HEK293T (cell line): Measurements from ENCODE around the gene HIVEP3.

ENCODE experiments used
- ARNT ChIP-seq: fragments of 450-650 bp; IDR thresholded peaks from 2 replicates; pipeline ENCODE4 v1.6.1; 2017; ENCODE audit warnings: mild to moderate bottlenecking
- BHLHE40 ChIP-seq: fragments of 450-650 bp; IDR thresholded peaks from 2 replicates; pipeline ENCODE4 v1.6.1; 2016; ENCODE audit warnings: mild to moderate bottlenecking, moderate library complexity, borderline replicate concordance
- CTBP1 ChIP-seq: fragments of 450-650 bp; IDR thresholded peaks from 2 replicates; pipeline ENCODE4 v1.6.1; 2016; ENCODE audit warnings: borderline replicate concordance
- FOXA1 ChIP-seq: fragments of 450-650 bp; IDR thresholded peaks from 2 replicates; pipeline ENCODE4 v1.6.1; 2016; ENCODE audit warnings: mild to moderate bottlenecking
- FOXK2 ChIP-seq: fragments of 450-650 bp; IDR thresholded peaks from 2 replicates; pipeline ENCODE4 v1.6.1; 2016; ENCODE audit warnings: mild to moderate bottlenecking
- FOXM1 ChIP-seq: fragments of 450-650 bp; IDR thresholded peaks from 2 replicates; pipeline ENCODE4 v1.6.1; 2017; ENCODE audit warnings: mild to moderate bottlenecking, borderline replicate concordance
- LEF1 ChIP-seq: fragments of 450-650 bp; IDR thresholded peaks from 2 replicates; pipeline ENCODE4 v1.6.1; 2017; ENCODE audit warnings: mild to moderate bottlenecking, borderline replicate concordance
- NFRKB ChIP-seq: fragments of 450-650 bp; IDR thresholded peaks from 2 replicates; pipeline ENCODE4 v1.6.1; 2016; ENCODE audit warnings: mild to moderate bottlenecking, moderate library complexity
- PKNOX1 ChIP-seq: fragments of 450-650 bp; IDR thresholded peaks from 2 replicates; pipeline ENCODE4 v1.6.1; 2016
- SP1 ChIP-seq: fragments of 450-650 bp; IDR thresholded peaks from 2 replicates; pipeline ENCODE4 v1.6.1; 2017
- TARDBP ChIP-seq: fragments of 450-650 bp; IDR thresholded peaks from 2 replicates; pipeline ENCODE4 v1.6.1; 2016

DNA sequence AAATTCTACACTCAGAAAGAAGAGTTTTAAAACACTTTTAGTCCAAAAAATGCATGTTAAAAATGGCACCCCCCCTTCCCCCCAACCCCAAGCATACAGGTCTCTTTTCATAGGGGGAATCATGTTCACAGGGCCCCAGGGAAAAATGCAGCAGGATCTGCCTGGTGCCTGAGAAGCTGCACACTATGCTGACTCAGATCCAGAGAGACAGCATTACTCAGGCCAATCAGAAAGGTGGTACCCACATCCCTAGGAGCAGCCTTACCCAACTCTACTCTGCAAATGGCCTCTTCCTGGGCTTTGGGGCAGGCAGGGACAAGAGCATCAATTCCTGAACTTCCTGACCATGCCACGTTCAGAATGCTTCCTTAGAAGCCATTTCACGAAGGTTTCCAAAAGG lies 119.0 kb downstream of the HIVEP3 start:
- no peak for TF ChIP-seq FOXM1
- TF ChIP-seq SP1, result no peak
- TF ChIP-seq FOXK2, result no peak
- no peak for TF ChIP-seq BHLHE40
- no peak for TF ChIP-seq PKNOX1
- no peak for TF ChIP-seq ARNT
- no peak for TF ChIP-seq CTBP1
- no peak for TF ChIP-seq FOXA1
- TF ChIP-seq TARDBP, result no peak
- no peak for TF ChIP-seq LEF1
- TF ChIP-seq NFRKB, result no peak
